Measurements from ENCODE around the gene FRMD4A. TPM values are rescaled to one million over a fixed set of nuclear protein-coding genes. Genes with fewer than 3 reads are reported as not detected.
"Not testable (repeated sequence)": the region's sequence is repeated elsewhere in the genome, so short reads cannot be mapped to it uniquely, and the experiment has no call there.

FRMD4A gene
- total and polyA plus RNA-seq, 5 donors from 2014 or later, result 0.34 to 2.4 (median 0.54) TPM

DNA sequence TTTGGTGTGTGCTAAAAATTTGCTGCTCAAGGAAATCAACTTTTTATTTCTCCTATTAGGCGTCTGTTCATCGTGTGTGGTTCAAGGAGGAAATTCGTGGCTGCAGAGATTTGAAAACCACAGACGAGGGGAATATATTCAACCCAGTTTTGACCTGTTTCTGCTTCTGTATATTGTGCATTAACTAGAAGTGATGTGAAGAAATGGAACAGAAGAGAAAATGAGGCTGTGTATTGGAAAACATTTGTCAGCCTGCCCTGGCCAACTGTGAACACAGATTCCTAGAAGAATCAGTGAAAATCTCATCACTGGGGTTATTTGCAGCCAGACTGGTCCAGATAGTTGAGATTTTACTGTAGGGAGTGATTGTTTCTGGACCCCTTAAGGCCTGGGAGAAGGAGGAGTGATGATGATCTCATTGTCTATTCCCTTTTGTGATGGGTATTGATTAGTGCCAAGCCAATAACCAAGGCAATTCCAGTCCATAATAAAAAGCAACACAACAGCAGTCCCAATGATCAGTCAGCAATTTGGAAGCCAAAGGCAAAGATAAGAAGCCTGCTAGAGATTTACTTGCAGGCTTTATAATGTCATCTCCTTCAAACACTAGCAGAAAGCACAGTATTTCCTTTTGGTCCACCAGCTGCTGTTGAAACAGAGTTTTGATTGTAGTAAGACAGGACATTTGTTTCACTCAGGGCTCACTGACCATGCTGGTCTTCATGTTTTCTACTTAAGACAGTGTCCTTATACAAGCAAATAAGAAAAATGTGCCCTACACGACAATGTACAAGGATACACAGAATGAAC, 404.5 kb downstream of the FRMD4A start:
- Histone ChIP-seq H3K27ac (ENCODE audit: insufficient read depth, low read length, poor library complexity, severe bottlenecking) (no peak overlapping the region), H3K27me3 (ENCODE audit: control insufficient read depth, insufficient read depth, low read length) (no peaks in the 10 kb centered on the region), H3K36me3 (ENCODE audit: control insufficient read depth, insufficient read depth, low read length) (no peaks in the 10 kb centered on the region), H3K4me1 (ENCODE audit: control insufficient read depth, insufficient read depth, low read length, poor library complexity, severe bottlenecking) (no peaks in the 10 kb centered on the region), H3K9me3 (ENCODE audit: control insufficient read depth in 2 of 2, low read length in 2 of 2) (no peaks in the 10 kb centered on the region), H3K4me3 (ENCODE audit: low read depth, low read length) (no peak overlapping the region)
- Mint-ChIP-seq H3K4me1 (peaks cover 0 to 18% (median 11%) of the 10 kb centered on the region in 4 donors), H3K36me3 (no peaks in the 10 kb centered on the region), H3K27ac (peak overlapping the region in 1 of 3 donors; percentile 18), H3K9me3 (no peaks in the 10 kb centered on the region), H3K27me3 (peaks cover 19% of the 10 kb centered on the region), H3K4me3 (no peak overlapping the region)
- no peak for DNase-seq
- no peak for ATAC-seq (ENCODE audit: low read depth in 2 of 2)

GRCh38 chr10:13924040-13924725, 406.5 kb downstream of the FRMD4A start:
- H3K4me3 ChIP-seq (ENCODE audit: low read depth, low read length), result no peak overlapping the region
- ATAC-seq (ENCODE audit: low read depth in 2 of 2), result no peak
- Mint-ChIP-seq H3K4me3 (no peak overlapping the region), H3K9me3 (no peaks in the 10 kb centered on the region), H3K36me3 (no peaks in the 10 kb centered on the region), H3K27me3 (peaks cover 22% of the 10 kb centered on the region), H3K4me1 (peaks cover 0 to 8% (median 6%) of the 10 kb centered on the region in 4 donors), H3K27ac (no peak overlapping the region)
- DNase-seq, result no peak
- H3K4me1 ChIP-seq (ENCODE audit: control insufficient read depth, insufficient read depth, low read length, poor library complexity, severe bottlenecking), result no peaks in the 10 kb centered on the region
- no peak overlapping the region for H3K27ac ChIP-seq (ENCODE audit: insufficient read depth, low read length, poor library complexity, severe bottlenecking)
- H3K36me3 ChIP-seq (ENCODE audit: control insufficient read depth, insufficient read depth, low read length), result no peaks in the 10 kb centered on the region
- no peaks in the 10 kb centered on the region for H3K27me3 ChIP-seq (ENCODE audit: control insufficient read depth, insufficient read depth, low read length)
- H3K9me3 ChIP-seq (ENCODE audit: control insufficient read depth in 2 of 2, low read length in 2 of 2), result no peaks in the 10 kb centered on the region

- no peaks in the 10 kb centered on the region for H3K9me3 ChIP-seq (ENCODE audit: control insufficient read depth in 2 of 2, low read length in 2 of 2)
- peaks cover 0 to 9% (median 6%) of the 10 kb centered on the region in 4 donors for H3K4me1 Mint-ChIP-seq
- no peak overlapping the region for H3K4me3 ChIP-seq (ENCODE audit: low read depth, low read length)
- H3K4me3 Mint-ChIP-seq, result no peak overlapping the region
- H3K36me3 Mint-ChIP-seq, result no peaks in the 10 kb centered on the region
- H3K9me3 Mint-ChIP-seq, result no peaks in the 10 kb centered on the region
- no peaks in the 10 kb centered on the region for H3K27me3 ChIP-seq (ENCODE audit: control insufficient read depth, insufficient read depth, low read length)
- no peak overlapping the region for H3K27ac Mint-ChIP-seq
- H3K27me3 Mint-ChIP-seq, result peaks cover 22% of the 10 kb centered on the region
- DNase-seq, result no peak
- H3K4me1 ChIP-seq (ENCODE audit: control insufficient read depth, insufficient read depth, low read length, poor library complexity, severe bottlenecking), result no peaks in the 10 kb centered on the region
- no peak for ATAC-seq (ENCODE audit: low read depth in 2 of 2)
- H3K36me3 ChIP-seq (ENCODE audit: control insufficient read depth, insufficient read depth, low read length), result no peaks in the 10 kb centered on the region
- H3K27ac ChIP-seq (ENCODE audit: insufficient read depth, low read length, poor library complexity, severe bottlenecking), result no peak overlapping the region
These were observed 408.1 kb downstream of the FRMD4A start for GRCh38 chr10:13922586-13922985.

- no peaks in the 10 kb centered on the region for H3K36me3 ChIP-seq (ENCODE audit: control insufficient read depth, insufficient read depth, low read length)
- H3K36me3 Mint-ChIP-seq, result no peaks in the 10 kb centered on the region
- H3K27ac ChIP-seq (ENCODE audit: insufficient read depth, low read length, poor library complexity, severe bottlenecking), result no peak overlapping the region
- no peaks in the 10 kb centered on the region for H3K9me3 Mint-ChIP-seq
- no peaks in the 10 kb centered on the region for H3K27me3 ChIP-seq (ENCODE audit: control insufficient read depth, insufficient read depth, low read length)
- DNase-seq (no peak), ATAC-seq (ENCODE audit: low read depth in 2 of 2) (no peak)
- peaks cover 0 to 9% (median 6%) of the 10 kb centered on the region in 4 donors for H3K4me1 Mint-ChIP-seq
- no peak overlapping the region for H3K27ac Mint-ChIP-seq
- no peak overlapping the region for H3K4me3 ChIP-seq (ENCODE audit: low read depth, low read length)
- no peaks in the 10 kb centered on the region for H3K4me1 ChIP-seq (ENCODE audit: control insufficient read depth, insufficient read depth, low read length, poor library complexity, severe bottlenecking)
- H3K4me3 Mint-ChIP-seq, result no peak overlapping the region
- H3K9me3 ChIP-seq (ENCODE audit: control insufficient read depth in 2 of 2, low read length in 2 of 2), result no peaks in the 10 kb centered on the region
- H3K27me3 Mint-ChIP-seq, result peaks cover 17% of the 10 kb centered on the region
These were observed 408.8 kb downstream of the FRMD4A start for GRCh38 chr10:13921941-13922340.

DNA sequence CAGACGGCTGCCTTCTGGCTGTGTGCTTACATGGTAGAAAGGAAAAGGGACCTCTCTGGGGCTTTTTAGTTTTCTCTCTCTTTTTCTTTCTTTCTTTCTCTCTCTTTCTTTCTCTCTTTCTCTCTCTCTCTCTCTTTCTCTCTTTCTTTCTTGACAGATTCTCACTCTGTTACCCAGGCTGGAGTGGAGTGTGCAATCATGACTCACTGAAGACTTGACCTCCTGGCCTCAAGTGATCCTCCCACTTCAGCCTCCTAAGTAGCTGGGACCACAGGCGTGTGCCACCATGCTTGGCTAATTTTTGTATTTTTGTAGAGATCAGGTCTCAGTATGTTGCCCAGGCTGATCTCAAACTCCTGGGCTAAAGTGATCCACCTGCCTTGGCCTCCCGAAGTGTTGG, 409.6 kb downstream of the FRMD4A start:
- H3K9me3 Mint-ChIP-seq; ATAC-seq (ENCODE audit: low read depth in 2 of 2); H3K36me3 Mint-ChIP-seq; H3K27ac ChIP-seq (ENCODE audit: insufficient read depth, low read length, poor library complexity, severe bottlenecking); H3K36me3 ChIP-seq (ENCODE audit: control insufficient read depth, insufficient read depth, low read length); H3K4me3 Mint-ChIP-seq; H3K27me3 ChIP-seq (ENCODE audit: control insufficient read depth, insufficient read depth, low read length); DNase-seq; H3K27ac Mint-ChIP-seq; H3K4me1 Mint-ChIP-seq; H3K9me3 ChIP-seq (ENCODE audit: control insufficient read depth in 2 of 2, low read length in 2 of 2); H3K4me3 ChIP-seq (ENCODE audit: low read depth, low read length); H3K4me1 ChIP-seq (ENCODE audit: control insufficient read depth, insufficient read depth, low read length, poor library complexity, severe bottlenecking): not testable (repeated sequence)
- H3K27me3 Mint-ChIP-seq, result peaks cover 12% of the 10 kb centered on the region

GRCh38 chr10:13920465-13920864, 410.3 kb downstream of the FRMD4A start:
- no peak overlapping the region for H3K4me3 ChIP-seq (ENCODE audit: low read depth, low read length)
- H3K9me3 ChIP-seq (ENCODE audit: control insufficient read depth in 2 of 2, low read length in 2 of 2), result no peaks in the 10 kb centered on the region
- no peaks in the 10 kb centered on the region for H3K36me3 Mint-ChIP-seq
- no peak for DNase-seq
- H3K27me3 Mint-ChIP-seq, result peaks cover 10% of the 10 kb centered on the region
- H3K27me3 ChIP-seq (ENCODE audit: control insufficient read depth, insufficient read depth, low read length), result no peaks in the 10 kb centered on the region
- ATAC-seq (ENCODE audit: low read depth in 2 of 2), result no peak
- H3K4me3 Mint-ChIP-seq, result no peak overlapping the region
- no peaks in the 10 kb centered on the region for H3K36me3 ChIP-seq (ENCODE audit: control insufficient read depth, insufficient read depth, low read length)
- H3K27ac ChIP-seq (ENCODE audit: insufficient read depth, low read length, poor library complexity, severe bottlenecking), result no peak overlapping the region
- H3K27ac Mint-ChIP-seq, result no peak overlapping the region
- H3K9me3 Mint-ChIP-seq, result no peaks in the 10 kb centered on the region
- no peaks in the 10 kb centered on the region for H3K4me1 ChIP-seq (ENCODE audit: control insufficient read depth, insufficient read depth, low read length, poor library complexity, severe bottlenecking)
- H3K4me1 Mint-ChIP-seq, result peaks cover 0 to 7% (median under 1%) of the 10 kb centered on the region in 4 donors

DNA sequence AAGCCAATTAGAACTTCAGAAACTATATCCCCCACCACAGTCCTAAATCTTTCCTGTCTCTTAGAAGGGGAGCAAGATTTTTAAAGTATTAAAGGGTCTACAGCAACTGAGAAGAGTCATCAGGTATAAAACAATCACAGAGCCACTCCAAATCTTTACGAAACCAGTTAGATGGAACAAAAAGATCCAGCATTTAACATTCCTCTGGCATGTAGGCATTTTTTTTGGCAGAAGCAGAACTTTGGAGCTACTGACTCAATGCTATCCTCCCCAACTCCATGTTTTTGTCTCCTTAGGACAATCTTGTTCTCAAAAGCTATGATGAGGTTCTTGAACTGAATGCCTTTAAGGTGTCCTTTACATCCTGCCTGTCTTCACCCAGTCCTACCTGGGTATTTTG, 410.7 kb downstream of the FRMD4A start:
- no peak for ATAC-seq (ENCODE audit: low read depth in 2 of 2)
- H3K36me3 Mint-ChIP-seq, result no peaks in the 10 kb centered on the region

More for the DNA sequence above, 410.7 kb downstream of the FRMD4A start:
- Mint-ChIP-seq H3K9me3 (no peaks in the 10 kb centered on the region), H3K27ac (no peak overlapping the region), H3K27me3 (peaks cover 13% of the 10 kb centered on the region), H3K4me1 (peaks cover 0 to 7% (median under 1%) of the 10 kb centered on the region in 4 donors), H3K4me3 (no peak overlapping the region)
- Histone ChIP-seq H3K27me3 (ENCODE audit: control insufficient read depth, insufficient read depth, low read length) (no peaks in the 10 kb centered on the region), H3K4me3 (ENCODE audit: low read depth, low read length) (no peak overlapping the region), H3K36me3 (ENCODE audit: control insufficient read depth, insufficient read depth, low read length) (no peaks in the 10 kb centered on the region), H3K9me3 (ENCODE audit: control insufficient read depth in 2 of 2, low read length in 2 of 2) (no peaks in the 10 kb centered on the region), H3K4me1 (ENCODE audit: control insufficient read depth, insufficient read depth, low read length, poor library complexity, severe bottlenecking) (no peaks in the 10 kb centered on the region), H3K27ac (ENCODE audit: insufficient read depth, low read length, poor library complexity, severe bottlenecking) (no peak overlapping the region)
- DNase-seq, result no peak
